Measurements from ENCODE around the gene SINHCAF. TPM values are rescaled to one million over a fixed set of nuclear protein-coding genes. Genes with fewer than 3 reads are reported as not detected.
"Not testable (repeated sequence)": the region's sequence is repeated elsewhere in the genome, so short reads cannot be mapped to it uniquely, and the experiment has no call there.

SINHCAF gene
- total RNA-seq = 391 and 408 TPM in 2 replicates
- long read RNA-seq, transcript SINHCAF-202 (5 exons, 3,111 nt) = minor isoform, 6 of 1,363 reads
- long read RNA-seq, transcript SINHCAF-204 (2 exons, 1,734 nt) = minor isoform, 6 of 1,363 reads
- long read RNA-seq, transcript SINHCAF-203 (6 exons, 1,555 nt) = minor isoform, 97 of 1,363 reads
- long read RNA-seq, transcript SINHCAF-201 (6 exons, 3,163 nt) = major isoform, 1,068 of 1,363 reads
- long read RNA-seq, partial matches to known transcripts = 13 of 1,363 reads
- long read RNA-seq, other reads (novel, unspliced or antisense) = 169 of 1,363 reads

DNA sequence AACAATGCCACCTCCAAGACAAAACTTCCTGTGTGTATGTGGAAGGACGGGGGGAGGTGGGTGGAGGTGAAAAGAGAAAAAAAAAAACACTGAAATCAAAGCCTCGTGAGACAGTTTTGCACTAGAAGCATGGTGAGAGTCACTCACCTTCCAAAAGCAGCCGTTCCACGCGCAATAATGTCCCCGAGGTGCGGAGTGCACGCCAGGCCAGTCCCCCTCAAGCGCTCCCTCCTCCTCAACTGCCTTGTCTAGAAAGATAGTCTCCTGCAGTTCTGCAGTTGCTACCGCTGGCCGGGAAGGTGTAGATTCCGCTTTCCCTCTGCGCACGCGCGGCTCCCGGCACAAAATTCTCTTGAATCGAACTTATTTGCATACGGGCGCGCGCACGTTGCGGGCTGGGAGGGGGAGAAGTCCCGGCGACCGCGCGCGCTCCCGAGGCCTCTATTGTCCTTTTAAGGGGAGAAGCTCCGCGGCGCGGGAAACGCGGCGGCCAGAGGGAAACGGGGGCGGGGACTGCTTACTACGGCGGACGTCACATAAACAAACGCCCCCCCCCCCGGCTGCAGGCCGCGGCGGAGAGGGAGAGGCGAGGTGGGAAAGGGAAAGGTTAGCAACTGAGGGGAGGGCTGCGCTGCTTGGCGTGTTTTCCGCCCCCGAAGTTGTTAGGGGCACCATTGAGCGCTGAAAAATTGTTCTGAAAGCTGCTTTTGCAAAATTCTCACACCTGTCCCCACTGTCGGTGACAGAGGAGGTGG, at the start of gene SINHCAF:
Gene SINHCAF, minus strand, starts transcription at position 274 of the 755 bp plus-strand sequence. CDS start 27,946 bp downstream, outside the sequence.
- H3K4me1 Mint-ChIP-seq (ENCODE audit: low read depth) = peaks cover 29% of the 10 kb centered on the region
- H3K4me3 Mint-ChIP-seq (ENCODE audit: low read depth) = peak within 1 kb of the TSS; percentile 99
- DNase-seq (ENCODE audit: low spot score, unreplicated experiment) = peak; percentile 100
- TF ChIP-seq CTCF (IDR thresholded peaks at IDR 0.05; ENCODE audit: unreplicated experiment) = no peak
- H3K27me3 Mint-ChIP-seq = no peaks in the 10 kb centered on the region
- H3K36me3 Mint-ChIP-seq (ENCODE audit: insufficient read depth) = peaks cover 3% of the 10 kb centered on the region
- peak within 1 kb of the TSS; percentile 99 for H3K27ac Mint-ChIP-seq
- no peaks in the 10 kb centered on the region for H3K9me3 Mint-ChIP-seq (ENCODE audit: low read depth)

DNA sequence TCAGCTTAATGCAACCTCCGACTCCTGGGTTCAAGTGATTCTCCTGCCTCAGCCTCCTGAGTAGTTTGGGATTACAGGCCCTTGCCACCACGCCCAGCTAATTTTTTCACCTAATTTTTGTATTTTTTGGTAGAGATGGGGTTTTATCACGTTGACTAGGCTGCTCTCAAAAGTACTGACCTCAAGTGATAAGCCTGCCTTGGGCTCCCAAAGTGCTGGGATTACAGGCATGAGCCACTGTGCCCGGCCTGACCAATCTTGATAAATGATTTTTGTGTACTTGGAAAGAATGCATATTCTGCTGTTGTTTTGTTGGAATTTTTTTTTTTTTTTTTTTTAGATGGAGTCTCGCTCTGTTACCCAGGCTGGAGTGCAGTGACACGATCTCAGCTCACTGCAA, 49.5 kb upstream of the SINHCAF start:
- not testable (repeated sequence) for H3K9me3 Mint-ChIP-seq (ENCODE audit: low read depth); DNase-seq (ENCODE audit: low spot score, unreplicated experiment); H3K4me3 Mint-ChIP-seq (ENCODE audit: low read depth); H3K27ac Mint-ChIP-seq; H3K27me3 Mint-ChIP-seq; H3K36me3 Mint-ChIP-seq (ENCODE audit: insufficient read depth)
- peaks cover 20% of the 10 kb centered on the region for H3K4me1 Mint-ChIP-seq (ENCODE audit: low read depth)

- no peaks in the 10 kb centered on the region for H3K9me3 Mint-ChIP-seq (ENCODE audit: low read depth)
- no peaks in the 10 kb centered on the region for H3K36me3 Mint-ChIP-seq (ENCODE audit: insufficient read depth)
- H3K4me1 Mint-ChIP-seq (ENCODE audit: low read depth) = peaks cover 40% of the 10 kb centered on the region
- H3K27me3 Mint-ChIP-seq = no peaks in the 10 kb centered on the region
- H3K4me3 Mint-ChIP-seq (ENCODE audit: low read depth) = peak overlapping the region; percentile 48
- peak overlapping the region; percentile 99 for H3K27ac Mint-ChIP-seq
- TF ChIP-seq CTCF (IDR thresholded peaks at IDR 0.05; ENCODE audit: unreplicated experiment) = no peak
- no peak for DNase-seq (ENCODE audit: low spot score, unreplicated experiment)
Measured at GRCh38 chr12:31371256-31371620, 45.3 kb upstream of the SINHCAF start.

- Mint-ChIP-seq H3K27me3 (no peaks in the 10 kb centered on the region), H3K36me3 (ENCODE audit: insufficient read depth) (no peaks in the 10 kb centered on the region), H3K4me1 (ENCODE audit: low read depth) (peaks cover 40% of the 10 kb centered on the region), H3K4me3 (ENCODE audit: low read depth) (peak overlapping the region; percentile 68), H3K27ac (peak overlapping the region; percentile 99), H3K9me3 (ENCODE audit: low read depth) (no peaks in the 10 kb centered on the region)
- peak; percentile 47 for DNase-seq (ENCODE audit: low spot score, unreplicated experiment)
- TF ChIP-seq CTCF (IDR thresholded peaks at IDR 0.05; ENCODE audit: unreplicated experiment) = no peak
Measured at GRCh38 chr12:31370531-31371255, 44.7 kb upstream of the SINHCAF start.

DNA sequence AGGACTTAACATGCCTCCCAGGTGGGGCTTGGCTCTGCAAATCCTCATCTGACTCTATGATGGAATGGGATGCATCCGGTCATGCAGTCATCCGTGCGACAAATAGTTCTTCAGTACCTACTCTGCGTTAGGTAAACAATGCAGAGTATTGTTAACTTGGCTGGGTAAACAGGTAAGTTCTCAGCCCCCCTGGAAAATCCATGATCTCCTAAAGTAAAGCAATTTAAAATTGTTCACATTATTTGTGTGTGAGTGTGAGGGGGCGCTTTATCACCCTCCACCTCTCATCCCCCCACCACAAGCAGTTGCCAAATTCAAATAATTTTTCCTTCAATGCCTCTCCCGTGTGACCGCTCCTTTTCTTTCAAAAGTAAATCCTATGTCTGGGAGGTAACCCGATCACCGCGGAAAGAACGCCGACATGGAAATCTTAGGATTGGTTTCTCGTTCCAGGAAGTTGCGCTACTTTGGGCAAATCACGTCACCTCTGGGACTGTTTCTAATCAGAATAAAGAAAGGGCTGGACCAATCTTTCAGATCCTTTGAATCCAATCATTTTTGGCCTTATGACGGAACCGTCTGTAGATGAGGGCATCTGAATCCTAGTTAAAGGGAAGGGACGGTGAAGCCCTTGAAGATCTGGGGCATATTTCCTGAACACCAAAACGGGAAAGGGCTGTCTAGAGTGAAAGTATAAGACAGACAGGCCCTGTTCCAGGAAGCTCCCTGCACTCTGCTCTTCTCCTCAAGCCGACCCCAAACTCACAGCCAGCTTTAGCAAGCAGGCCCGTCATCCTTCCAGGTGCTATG, 44.0 kb upstream of the SINHCAF start:
- Mint-ChIP-seq H3K4me1 (ENCODE audit: low read depth) (peaks cover 41% of the 10 kb centered on the region), H3K4me3 (ENCODE audit: low read depth) (peak overlapping the region; percentile 68), H3K9me3 (ENCODE audit: low read depth) (peaks cover 3% of the 10 kb centered on the region), H3K27ac (peak overlapping the region; percentile 99), H3K36me3 (ENCODE audit: insufficient read depth) (no peaks in the 10 kb centered on the region), H3K27me3 (no peaks in the 10 kb centered on the region)
- TF ChIP-seq CTCF (IDR thresholded peaks at IDR 0.05; ENCODE audit: unreplicated experiment) = no peak
- no peak for DNase-seq (ENCODE audit: low spot score, unreplicated experiment)
